HCT116 (cell line): Measurements from ENCODE around the gene HRH3.

Source experiments
- POLR2A ChIP-seq: IDR thresholded peaks from 2 replicates; pipeline ENCODE4 v1.7.0; 2011; ENCODE audit warnings: borderline replicate concordance; ENCODE audit not compliant: insufficient read depth, insufficient read length; ENCODE audit errors: extremely low read depth
- TF ChIP-seq, protein P1 (sequence below), 3 experiments: fragments of 200-600 bp in 1 of 3; sonication (generic) in 1 of 3; IDR thresholded peaks in 2 of 3; conservative IDR thresholded peaks in 1 of 3; 2 replicates each; pipeline ENCODE4 v1.5.1; 2012 to 2017; ENCODE audit warnings: low read depth in 2 of 3, low read length in 2 of 3, antibody characterized with exemption in 1 of 3, borderline replicate concordance in 1 of 3, control low read depth in 1 of 3, mild to moderate bottlenecking in 1 of 3, mixed read lengths in 1 of 3, mixed run types in 1 of 3, moderate library complexity in 1 of 3; ENCODE audit not compliant: insufficient read depth in 1 of 3
- TF ChIP-seq, protein P2 (sequence below): IDR thresholded peaks from 2 replicates; pipeline ENCODE4 v1.6.1; 2012

DNA sequence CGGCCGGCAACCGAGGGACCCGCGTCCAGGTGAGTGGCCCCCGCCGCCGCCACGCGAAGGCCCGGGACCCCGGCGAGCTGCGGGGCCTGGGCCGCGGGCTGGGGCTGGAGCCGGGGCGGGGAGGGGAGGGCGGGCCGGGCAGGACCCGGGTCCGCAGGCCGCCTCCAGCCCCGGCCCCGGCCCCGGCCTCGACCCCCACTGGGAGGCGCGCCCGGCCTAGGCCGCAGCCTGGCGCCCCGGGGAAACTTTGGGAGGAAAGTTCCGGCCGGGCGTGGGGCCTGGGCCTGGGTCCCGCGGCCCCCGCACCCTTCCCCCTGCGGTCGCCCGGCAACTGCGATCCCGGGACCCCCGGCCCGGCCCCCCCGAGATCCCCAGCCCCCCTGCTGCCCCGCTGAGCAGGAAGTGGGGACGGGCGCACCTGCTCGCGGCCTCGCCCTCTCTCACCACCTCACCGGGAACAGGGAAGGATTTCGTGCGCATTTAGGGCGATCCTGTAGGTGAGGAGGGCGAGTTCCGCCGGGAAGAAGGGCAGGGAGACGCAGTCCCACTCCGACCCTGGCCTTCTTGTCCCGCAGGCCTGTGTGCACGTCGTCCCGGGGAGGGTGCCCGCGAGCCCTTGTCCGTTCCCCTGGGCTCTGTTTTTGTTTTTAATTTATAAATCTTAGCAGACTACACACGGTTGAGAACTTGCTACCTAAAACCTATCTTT is 18.6 kb upstream of the HRH3 start:
- TF ChIP-seq, protein P1, sequence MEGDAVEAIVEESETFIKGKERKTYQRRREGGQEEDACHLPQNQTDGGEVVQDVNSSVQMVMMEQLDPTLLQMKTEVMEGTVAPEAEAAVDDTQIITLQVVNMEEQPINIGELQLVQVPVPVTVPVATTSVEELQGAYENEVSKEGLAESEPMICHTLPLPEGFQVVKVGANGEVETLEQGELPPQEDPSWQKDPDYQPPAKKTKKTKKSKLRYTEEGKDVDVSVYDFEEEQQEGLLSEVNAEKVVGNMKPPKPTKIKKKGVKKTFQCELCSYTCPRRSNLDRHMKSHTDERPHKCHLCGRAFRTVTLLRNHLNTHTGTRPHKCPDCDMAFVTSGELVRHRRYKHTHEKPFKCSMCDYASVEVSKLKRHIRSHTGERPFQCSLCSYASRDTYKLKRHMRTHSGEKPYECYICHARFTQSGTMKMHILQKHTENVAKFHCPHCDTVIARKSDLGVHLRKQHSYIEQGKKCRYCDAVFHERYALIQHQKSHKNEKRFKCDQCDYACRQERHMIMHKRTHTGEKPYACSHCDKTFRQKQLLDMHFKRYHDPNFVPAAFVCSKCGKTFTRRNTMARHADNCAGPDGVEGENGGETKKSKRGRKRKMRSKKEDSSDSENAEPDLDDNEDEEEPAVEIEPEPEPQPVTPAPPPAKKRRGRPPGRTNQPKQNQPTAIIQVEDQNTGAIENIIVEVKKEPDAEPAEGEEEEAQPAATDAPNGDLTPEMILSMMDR (IDR thresholded peaks at IDR 0.05 in 2 of 3, conservative IDR thresholded peaks at IDR 0.05 in 1 of 3; ENCODE audit: borderline replicate concordance in 1 of 3, insufficient read depth in 1 of 3, low read depth in 2 of 3, low read length in 2 of 3): no peak
- no peak for TF ChIP-seq POLR2A
- TF ChIP-seq, protein P2, sequence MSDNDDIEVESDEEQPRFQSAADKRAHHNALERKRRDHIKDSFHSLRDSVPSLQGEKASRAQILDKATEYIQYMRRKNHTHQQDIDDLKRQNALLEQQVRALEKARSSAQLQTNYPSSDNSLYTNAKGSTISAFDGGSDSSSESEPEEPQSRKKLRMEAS: no peak
